ENCODE results near the gene SYS1.

The SYS1 gene

GRCh38 chr20:45340951-45341350, 22.0 kb upstream of the SYS1 start:
- peak overlapping the region; percentile 78 for H3K9ac ChIP-seq (ENCODE audit: low read length)
- H3K36me3 ChIP-seq (ENCODE audit: control insufficient read depth, insufficient read depth, low read length, severe bottlenecking): peaks cover 16% of the 10 kb centered on the region
- no peak overlapping the region for H3K4me3 ChIP-seq (ENCODE audit: low read length)
- H3K27me3 ChIP-seq (replicated peaks; ENCODE audit: control insufficient read depth, insufficient read depth, low read length): no peaks in the 10 kb centered on the region
- H3K9me3 ChIP-seq (ENCODE audit: control insufficient read depth, low read length): no peaks in the 10 kb centered on the region
- no peak for DNase-seq (ENCODE audit: low read depth)
- H3K4me1 ChIP-seq (ENCODE audit: control insufficient read depth, insufficient read depth, low read length): peaks cover 94% of the 10 kb centered on the region

- no peaks in the 10 kb centered on the region for H3K9me3 ChIP-seq (ENCODE audit: control insufficient read depth, low read length)
- H3K4me1 ChIP-seq (ENCODE audit: control insufficient read depth, insufficient read depth, low read length): peaks cover 94% of the 10 kb centered on the region
- no peaks in the 10 kb centered on the region for H3K27me3 ChIP-seq (replicated peaks; ENCODE audit: control insufficient read depth, insufficient read depth, low read length)
- H3K4me3 ChIP-seq (ENCODE audit: low read length): peak overlapping the region; percentile 61
- H3K9ac ChIP-seq (ENCODE audit: low read length): peak overlapping the region; percentile 78
- peaks cover 16% of the 10 kb centered on the region for H3K36me3 ChIP-seq (ENCODE audit: control insufficient read depth, insufficient read depth, low read length, severe bottlenecking)
- DNase-seq (ENCODE audit: low read depth): no peak
Measured at GRCh38 chr20:45341579-45341938, 21.4 kb upstream of the SYS1 start.

- peak overlapping the region; percentile 78 for H3K9ac ChIP-seq (ENCODE audit: low read length)
- H3K4me3 ChIP-seq (ENCODE audit: low read length): peak overlapping the region; percentile 95
- DNase-seq (ENCODE audit: low read depth): peak; percentile 63
- H3K4me1 ChIP-seq (ENCODE audit: control insufficient read depth, insufficient read depth, low read length): peaks cover 94% of the 10 kb centered on the region
- H3K27me3 ChIP-seq (replicated peaks; ENCODE audit: control insufficient read depth, insufficient read depth, low read length): no peaks in the 10 kb centered on the region
- H3K9me3 ChIP-seq (ENCODE audit: control insufficient read depth, low read length): no peaks in the 10 kb centered on the region
- H3K36me3 ChIP-seq (ENCODE audit: control insufficient read depth, insufficient read depth, low read length, severe bottlenecking): peaks cover 16% of the 10 kb centered on the region
Measured at GRCh38 chr20:45341939-45342854, 20.8 kb upstream of the SYS1 start.

GRCh38 chr20:45342855-45343531, 20.0 kb upstream of the SYS1 start:
- Histone ChIP-seq H3K9ac (ENCODE audit: low read length) (peak overlapping the region; percentile 68), H3K27me3 (replicated peaks; ENCODE audit: control insufficient read depth, insufficient read depth, low read length) (no peaks in the 10 kb centered on the region), H3K4me1 (ENCODE audit: control insufficient read depth, insufficient read depth, low read length) (peaks cover 90% of the 10 kb centered on the region), H3K4me3 (ENCODE audit: low read length) (peak overlapping the region; percentile 95), H3K9me3 (ENCODE audit: control insufficient read depth, low read length) (no peaks in the 10 kb centered on the region), H3K36me3 (ENCODE audit: control insufficient read depth, insufficient read depth, low read length, severe bottlenecking) (peaks cover 16% of the 10 kb centered on the region)
- no peak for DNase-seq (ENCODE audit: low read depth)

- H3K4me3 ChIP-seq (ENCODE audit: low read length): peak overlapping the region; percentile 95
- H3K9me3 ChIP-seq (ENCODE audit: control insufficient read depth, low read length): no peaks in the 10 kb centered on the region
- peaks cover 87% of the 10 kb centered on the region for H3K4me1 ChIP-seq (ENCODE audit: control insufficient read depth, insufficient read depth, low read length)
- peak; percentile 31 for DNase-seq (ENCODE audit: low read depth)
- peak overlapping the region; percentile 68 for H3K9ac ChIP-seq (ENCODE audit: low read length)
- no peaks in the 10 kb centered on the region for H3K27me3 ChIP-seq (replicated peaks; ENCODE audit: control insufficient read depth, insufficient read depth, low read length)
- H3K36me3 ChIP-seq (ENCODE audit: control insufficient read depth, insufficient read depth, low read length, severe bottlenecking): peaks cover 16% of the 10 kb centered on the region
Measured at GRCh38 chr20:45343532-45344167, 19.3 kb upstream of the SYS1 start.

- peak overlapping the region; percentile 95 for H3K4me3 ChIP-seq (ENCODE audit: low read length)
- H3K36me3 ChIP-seq (ENCODE audit: control insufficient read depth, insufficient read depth, low read length, severe bottlenecking): peaks cover 16% of the 10 kb centered on the region
- no peaks in the 10 kb centered on the region for H3K9me3 ChIP-seq (ENCODE audit: control insufficient read depth, low read length)
- peaks cover 83% of the 10 kb centered on the region for H3K4me1 ChIP-seq (ENCODE audit: control insufficient read depth, insufficient read depth, low read length)
- H3K27me3 ChIP-seq (replicated peaks; ENCODE audit: control insufficient read depth, insufficient read depth, low read length): no peaks in the 10 kb centered on the region
- peak overlapping the region; percentile 93 for H3K9ac ChIP-seq (ENCODE audit: low read length)
- DNase-seq (ENCODE audit: low read depth): peak; percentile 94
Measured at GRCh38 chr20:45344168-45344860, 18.6 kb upstream of the SYS1 start.

- H3K27me3 ChIP-seq (replicated peaks; ENCODE audit: control insufficient read depth, insufficient read depth, low read length): no peaks in the 10 kb centered on the region
- peaks cover 8% of the 10 kb centered on the region for H3K36me3 ChIP-seq (ENCODE audit: control insufficient read depth, insufficient read depth, low read length, severe bottlenecking)
- peak overlapping the region; percentile 93 for H3K9ac ChIP-seq (ENCODE audit: low read length)
- peak overlapping the region; percentile 95 for H3K4me3 ChIP-seq (ENCODE audit: low read length)
- DNase-seq (ENCODE audit: low read depth): peak; percentile 34
- no peaks in the 10 kb centered on the region for H3K9me3 ChIP-seq (ENCODE audit: control insufficient read depth, low read length)
- H3K4me1 ChIP-seq (ENCODE audit: control insufficient read depth, insufficient read depth, low read length): peaks cover 75% of the 10 kb centered on the region
Measured at GRCh38 chr20:45345104-45345936, 17.6 kb upstream of the SYS1 start.

- Histone ChIP-seq H3K4me1 (ENCODE audit: control insufficient read depth, insufficient read depth, low read length) (peaks cover 72% of the 10 kb centered on the region), H3K36me3 (ENCODE audit: control insufficient read depth, insufficient read depth, low read length, severe bottlenecking) (no peaks in the 10 kb centered on the region), H3K9ac (ENCODE audit: low read length) (peak overlapping the region; percentile 93), H3K4me3 (ENCODE audit: low read length) (peak overlapping the region; percentile 95), H3K9me3 (ENCODE audit: control insufficient read depth, low read length) (no peaks in the 10 kb centered on the region), H3K27me3 (replicated peaks; ENCODE audit: control insufficient read depth, insufficient read depth, low read length) (no peaks in the 10 kb centered on the region)
- no peak for DNase-seq (ENCODE audit: low read depth)
Measured at GRCh38 chr20:45346291-45346718, 16.7 kb upstream of the SYS1 start.

- Histone ChIP-seq H3K4me1 (ENCODE audit: control insufficient read depth, insufficient read depth, low read length) (peaks cover 66% of the 10 kb centered on the region), H3K36me3 (ENCODE audit: control insufficient read depth, insufficient read depth, low read length, severe bottlenecking) (no peaks in the 10 kb centered on the region), H3K27me3 (replicated peaks; ENCODE audit: control insufficient read depth, insufficient read depth, low read length) (no peaks in the 10 kb centered on the region), H3K9ac (ENCODE audit: low read length) (peak overlapping the region; percentile 93), H3K4me3 (ENCODE audit: low read length) (peak overlapping the region; percentile 95), H3K9me3 (ENCODE audit: control insufficient read depth, low read length) (no peaks in the 10 kb centered on the region)
- DNase-seq (ENCODE audit: low read depth): peak; percentile 31
Measured at GRCh38 chr20:45346851-45347250, 16.1 kb upstream of the SYS1 start.

- Histone ChIP-seq H3K4me3 (ENCODE audit: low read length) (peak overlapping the region; percentile 95), H3K4me1 (ENCODE audit: control insufficient read depth, insufficient read depth, low read length) (peaks cover 61% of the 10 kb centered on the region), H3K27me3 (replicated peaks; ENCODE audit: control insufficient read depth, insufficient read depth, low read length) (no peaks in the 10 kb centered on the region), H3K36me3 (ENCODE audit: control insufficient read depth, insufficient read depth, low read length, severe bottlenecking) (no peaks in the 10 kb centered on the region), H3K9me3 (ENCODE audit: control insufficient read depth, low read length) (no peaks in the 10 kb centered on the region), H3K9ac (ENCODE audit: low read length) (peak overlapping the region; percentile 93)
- peak; percentile 43 for DNase-seq (ENCODE audit: low read depth)
Measured at GRCh38 chr20:45347297-45347935, 15.5 kb upstream of the SYS1 start.
